NCI-H2081 treated with DMSO at 0.1 percent for 48 hours (cell line): ENCODE measurements around the gene RAB39A.
"Not testable (repeated sequence)": the region's sequence is repeated elsewhere in the genome, so short reads cannot be mapped to it uniquely, and the experiment has no call there.

Experiments used
- DNase-seq: peaks from one replicate; lab custom pipeline; 2025; lab: John Stamatoyannopoulos, UW

The RAB39A gene

DNA sequence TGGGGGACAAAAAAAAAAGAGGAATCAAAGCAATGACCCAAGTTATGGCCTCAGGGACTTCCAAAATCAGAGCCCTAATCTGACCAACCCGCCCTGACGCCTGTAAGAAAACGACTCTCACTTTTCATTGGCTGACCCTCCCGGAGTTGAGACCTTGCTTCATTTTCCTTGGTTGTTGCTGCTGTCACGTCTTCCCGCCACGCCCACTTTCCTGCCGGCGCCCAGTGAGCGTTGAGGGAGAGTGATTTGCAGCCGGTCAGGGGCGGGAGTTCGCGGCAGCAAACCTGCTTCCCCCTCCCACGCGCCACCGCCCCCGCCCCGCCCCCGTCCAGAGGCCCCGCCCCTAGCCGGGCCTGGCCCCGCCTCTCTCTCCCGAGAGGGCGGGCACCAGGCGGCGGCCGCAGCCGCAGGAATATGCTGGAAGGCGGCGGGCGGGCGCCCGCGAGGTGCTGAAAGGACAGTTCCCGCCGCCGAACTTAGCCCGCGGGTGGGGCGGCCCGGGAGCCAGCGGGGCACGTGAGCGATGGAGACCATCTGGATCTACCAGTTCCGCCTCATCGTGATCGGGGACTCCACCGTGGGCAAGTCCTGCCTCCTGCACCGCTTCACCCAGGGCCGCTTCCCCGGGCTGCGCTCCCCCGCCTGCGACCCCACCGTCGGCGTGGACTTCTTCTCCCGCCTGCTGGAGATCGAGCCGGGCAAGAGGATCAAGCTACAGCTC lies at the start of gene RAB39A:
Gene RAB39A, plus strand, starts transcription at position 403 of the 721 bp plus-strand sequence. Its CDS starts 121 bp downstream, at position 524.
- peak; percentile 89 for DNase-seq

DNA sequence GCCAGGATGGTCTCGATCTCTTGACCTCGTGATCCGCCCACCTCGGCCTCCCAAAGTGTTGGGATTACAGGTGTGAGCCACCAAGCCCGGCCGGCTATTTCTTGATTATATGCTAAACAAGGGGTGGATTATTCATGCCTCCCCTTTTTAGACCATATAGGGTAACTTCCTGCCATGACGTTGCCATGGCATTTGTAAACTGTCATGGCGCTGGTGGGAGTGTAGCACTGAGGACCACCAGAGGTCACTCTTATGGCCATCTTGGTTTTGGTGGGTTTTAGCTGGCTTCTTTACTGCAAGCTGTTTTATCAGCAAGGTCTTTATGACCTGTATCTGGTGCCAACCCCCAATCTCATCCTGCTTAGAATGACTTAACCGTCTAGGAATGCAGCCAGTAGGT lies 46.8 kb upstream of the RAB39A start:
- DNase-seq: not testable (repeated sequence)

DNA sequence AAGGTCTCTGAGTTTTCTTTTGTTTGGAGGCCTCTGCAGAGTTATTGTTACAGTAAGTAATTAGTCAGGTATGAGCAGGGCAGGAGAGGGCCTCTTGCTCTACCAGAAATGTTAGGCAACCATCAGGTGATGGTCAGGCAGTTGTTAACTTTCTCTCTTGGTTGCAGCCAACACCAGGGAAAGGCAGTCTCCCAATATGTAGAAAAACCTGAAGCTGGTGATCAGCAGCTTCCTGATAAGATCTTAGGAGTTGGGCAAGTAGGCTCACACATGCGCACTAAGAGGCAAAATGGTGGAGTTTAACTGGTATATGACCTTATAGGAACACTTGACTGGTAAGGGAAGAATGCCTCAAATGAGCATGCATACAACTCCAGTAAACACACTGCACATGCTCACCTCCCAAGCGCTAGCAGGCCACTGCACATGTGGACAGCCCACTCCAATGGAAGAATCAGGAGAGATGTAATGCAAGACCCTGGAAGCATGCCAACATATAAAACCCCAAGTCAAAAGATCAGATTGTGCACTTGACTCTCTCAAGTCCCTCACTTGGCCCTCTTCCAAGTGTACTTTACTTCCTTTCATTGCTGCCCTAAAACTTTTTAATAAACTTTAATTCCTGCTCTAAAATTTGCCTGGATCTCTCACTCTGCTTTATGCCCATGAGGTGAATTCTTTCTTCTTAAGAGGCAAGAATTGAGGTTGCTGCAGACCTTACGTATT lies 46.0 kb upstream of the RAB39A start:
- DNase-seq: no peak

- DNase-seq: no peak
Observed at GRCh38 chr11:107898270-107898669, 30.0 kb upstream of the RAB39A start.

DNA sequence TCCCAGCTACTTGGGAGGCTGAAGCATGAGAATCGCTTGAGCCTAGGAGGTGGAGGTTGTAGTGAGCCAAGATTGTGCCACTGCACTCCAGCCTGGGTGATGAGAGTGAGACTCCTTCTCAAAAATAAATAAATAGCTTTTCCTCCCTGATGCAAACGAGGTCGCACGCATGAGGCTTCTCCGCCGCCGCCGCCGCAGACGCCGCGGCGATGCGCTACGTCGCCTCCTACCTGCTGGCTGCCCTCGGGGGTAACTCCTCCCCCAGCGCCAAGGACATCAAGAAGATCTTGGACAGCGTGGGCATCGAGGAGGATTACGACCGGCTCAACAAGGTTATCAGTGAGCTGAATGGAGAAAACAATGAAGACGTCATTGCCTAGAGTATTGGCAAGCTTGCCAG lies 20.0 kb upstream of the RAB39A start:
- no peak for DNase-seq

DNA sequence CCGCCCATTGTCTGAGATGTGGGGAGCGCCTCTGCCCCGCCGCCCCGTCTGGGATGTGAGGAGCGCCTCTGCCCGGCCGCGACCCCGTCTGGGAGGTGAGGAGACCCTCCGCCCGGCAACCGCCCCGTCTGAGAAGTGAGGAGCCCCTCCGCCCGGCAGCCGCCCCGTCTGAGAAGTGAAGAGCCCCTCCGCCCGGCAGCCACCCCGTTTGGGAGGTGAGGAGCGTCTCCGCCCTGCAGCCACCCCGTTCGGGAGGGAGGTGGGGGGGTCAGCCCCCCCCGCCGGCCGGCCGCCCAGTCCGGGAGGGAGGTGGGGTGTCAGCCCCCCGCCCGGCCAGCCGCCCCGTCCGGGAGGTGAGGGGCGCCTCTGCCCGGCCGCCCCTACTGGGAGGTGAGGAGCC lies 15.8 kb upstream of the RAB39A start:
- DNase-seq: not testable (repeated sequence)

GRCh38 chr11:107915229-107915628 lies 13.0 kb upstream of the RAB39A start:
- DNase-seq: no peak

- no peak for DNase-seq
Observed at GRCh38 chr11:107916671-107917241, 11.5 kb upstream of the RAB39A start.

GRCh38 chr11:107921997-107922396 lies 6.3 kb upstream of the RAB39A start:
- no peak for DNase-seq

GRCh38 chr11:107923519-107923918 lies 4.7 kb upstream of the RAB39A start:
- not testable (repeated sequence) for DNase-seq

GRCh38 chr11:107924306-107924705 lies 3.9 kb upstream of the RAB39A start:
- no peak for DNase-seq

- no peak for DNase-seq
Observed at GRCh38 chr11:107927559-107927958, 689 bp upstream of the RAB39A start.

- no peak for DNase-seq
Observed at GRCh38 chr11:107928767-107929507, 689 bp downstream of the RAB39A start.

- DNase-seq: no peak
Observed at GRCh38 chr11:107929611-107930200, 1.5 kb downstream of the RAB39A start.

DNA sequence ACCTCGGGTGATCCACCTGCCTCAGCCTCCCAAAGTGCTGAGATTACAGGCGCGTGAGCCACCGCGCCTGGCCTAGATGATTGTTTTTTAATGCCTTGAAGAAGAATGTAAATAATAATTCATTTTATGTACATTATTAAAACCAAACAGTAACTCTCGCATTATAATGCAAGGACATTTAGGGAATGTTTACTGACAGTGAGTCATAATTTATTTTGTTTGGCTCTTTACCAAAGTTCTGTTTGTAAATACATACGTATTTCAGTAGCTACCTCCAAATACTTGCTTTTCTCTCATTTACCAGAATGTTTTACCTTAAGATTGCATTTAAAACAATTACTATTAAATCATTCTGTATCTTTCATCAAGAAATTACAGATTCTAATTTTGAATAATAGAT lies 3.0 kb downstream of the RAB39A start:
- no peak for DNase-seq

GRCh38 chr11:107947904-107948303 lies 19.7 kb downstream of the RAB39A start:
- no peak for DNase-seq

DNA sequence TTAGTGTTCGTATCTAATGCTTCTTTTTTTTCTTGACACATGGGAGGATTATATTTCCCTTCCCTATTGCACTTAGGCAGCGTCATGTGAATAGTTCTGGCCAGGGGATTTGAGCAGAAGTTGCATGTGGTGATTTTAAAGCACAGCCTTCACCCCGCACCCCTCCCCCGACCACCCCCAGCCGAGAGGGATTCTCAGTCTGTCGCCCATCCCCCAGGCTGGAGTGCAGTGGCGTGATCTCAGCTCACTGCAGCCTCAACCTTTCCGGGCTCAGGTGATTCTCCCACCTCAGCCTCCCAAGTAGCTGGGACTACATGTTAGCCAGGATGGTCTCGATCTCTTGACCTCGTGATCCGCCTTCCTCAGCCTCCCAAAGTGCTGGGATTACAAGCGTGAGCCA lies 20.1 kb downstream of the RAB39A start:
- DNase-seq: not testable (repeated sequence)

GRCh38 chr11:107951155-107951554 lies 22.9 kb downstream of the RAB39A start:
- no peak for DNase-seq

DNA sequence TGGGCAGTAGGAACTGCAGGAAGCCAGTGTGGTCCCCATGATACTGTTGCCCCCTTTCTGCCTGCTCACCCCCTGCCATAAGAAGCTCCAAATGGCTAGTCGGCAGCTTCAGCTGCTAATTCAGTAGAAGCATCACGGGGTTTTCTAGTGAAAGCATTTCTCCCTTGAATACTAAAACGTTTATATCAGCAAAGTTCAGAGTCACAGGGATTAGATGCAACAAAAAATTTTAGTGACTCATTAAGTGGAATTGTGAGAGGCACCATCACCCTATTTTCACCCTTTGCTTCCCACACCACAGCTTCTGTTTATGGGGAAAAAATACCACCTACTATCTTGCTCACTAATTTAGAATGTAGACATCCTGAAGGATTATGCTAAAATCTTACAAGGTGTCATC lies 25.2 kb downstream of the RAB39A start:
- DNase-seq: no peak

DNA sequence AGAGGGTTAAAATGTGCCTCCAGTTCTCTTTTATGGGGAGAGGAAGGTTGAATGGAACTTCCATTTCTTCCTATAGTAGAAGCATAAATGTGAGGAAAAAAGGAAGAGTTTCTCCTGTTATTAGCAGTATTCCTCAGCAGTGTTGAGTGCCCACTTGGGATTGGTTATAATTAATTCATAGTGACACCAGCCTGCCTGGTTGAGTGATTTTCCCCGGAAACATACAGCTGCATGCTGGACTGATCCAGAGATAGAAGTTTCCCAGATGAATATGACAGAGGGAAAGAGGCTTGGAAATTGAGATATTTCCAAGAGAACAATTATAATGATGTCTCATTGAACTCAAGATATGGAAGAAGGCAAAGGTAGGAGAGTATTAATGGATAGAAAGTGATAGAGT lies 28.3 kb downstream of the RAB39A start:
- DNase-seq: no peak

DNA sequence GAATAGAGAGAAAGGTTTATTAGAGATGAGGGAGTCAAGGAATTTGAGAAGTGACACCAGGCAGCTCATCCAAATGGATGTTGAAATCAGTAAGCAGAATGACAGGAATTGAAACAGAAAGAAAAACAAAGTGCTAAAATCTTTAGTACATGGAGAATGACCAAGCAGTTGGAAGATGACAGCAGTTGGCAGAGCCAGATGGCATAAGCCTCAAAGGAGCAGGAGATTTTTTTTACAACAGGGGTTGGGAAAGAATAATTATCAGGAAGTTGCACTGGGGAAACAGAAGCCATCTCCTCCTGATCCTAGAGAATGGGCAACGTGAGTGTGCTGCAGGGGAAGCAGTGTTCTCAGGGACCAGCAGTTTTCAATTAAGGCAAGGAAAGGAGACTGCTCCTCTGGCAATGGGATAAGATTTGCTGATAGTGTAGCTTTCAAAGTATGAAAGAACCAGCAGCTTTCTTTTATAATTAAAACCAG lies 28.9 kb downstream of the RAB39A start:
- DNase-seq: no peak

DNA sequence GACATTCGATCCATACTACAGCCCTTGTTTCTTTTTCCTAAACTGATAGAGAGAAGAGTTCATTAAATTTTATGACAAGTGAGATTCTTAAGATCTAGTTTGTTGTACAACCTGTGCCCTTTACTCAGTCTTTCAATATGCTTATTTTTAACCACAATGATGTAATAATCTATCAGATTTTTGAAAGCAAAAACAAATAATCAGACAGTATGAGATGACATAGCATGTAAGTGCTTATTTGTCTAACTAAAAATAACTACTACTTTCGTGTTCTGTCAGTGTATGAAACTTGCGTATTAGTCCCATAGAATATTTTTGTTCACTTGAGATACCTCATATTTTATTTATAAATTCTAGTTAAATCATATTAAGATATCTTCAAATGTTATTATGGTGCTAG lies 33.2 kb downstream of the RAB39A start:
- no peak for DNase-seq
